Neural cell (in vitro differentiated cells): ENCODE results near the gene RASAL2. TPM values are rescaled to one million over a fixed set of nuclear protein-coding genes. Genes with fewer than 3 reads are reported as not detected.
"Not testable (repeated sequence)": the region's sequence is repeated elsewhere in the genome, so short reads cannot be mapped to it uniquely, and the experiment has no call there.

Source experiments
- H2AFZ ChIP-seq: fragments of 200-600, 300-800 bp; sonication (generic), shearing (Covaris generic); 2 replicates; pipeline ENCODE4 v1.6.0; 2014; ENCODE audit warnings: low read depth, mild to moderate bottlenecking, antibody characterized with exemption, low read length, moderate library complexity
- H3F3A ChIP-seq: fragments of 200-600 bp; shearing (Covaris generic); 2 replicates; pipeline ENCODE4 v1.6.1; 2016; ENCODE audit warnings: mild to moderate bottlenecking, moderate library complexity, mixed read lengths, antibody characterized with exemption, low read length; ENCODE audit not compliant: insufficient read depth, poor library complexity, severe bottlenecking
- H3K27ac ChIP-seq: fragments of 200-600, 300-800 bp; sonication (generic), shearing (Covaris generic); 2 replicates; pipeline ENCODE4 v1.5.1; 2014; ENCODE audit warnings: mild to moderate bottlenecking, low read length, moderate library complexity
- H3K27me3 ChIP-seq: fragments of 300-800, 200-600 bp; sonication (generic), shearing (Covaris generic); 2 replicates; pipeline ENCODE4 v1.6.0; 2014; ENCODE audit warnings: mild to moderate bottlenecking, low read depth, low read length, moderate library complexity; ENCODE audit not compliant: insufficient read depth
- H3K36me3 ChIP-seq: fragments of 300-800, 200-600 bp; sonication (generic), shearing (Covaris generic); 2 replicates; pipeline ENCODE4 v1.5.1; 2014; ENCODE audit warnings: mild to moderate bottlenecking, antibody characterized with exemption, low read length, moderate library complexity; ENCODE audit not compliant: insufficient read depth
- H3K4me2 ChIP-seq: fragments of 300-800, 200-600 bp; sonication (generic), shearing (Covaris generic); 2 replicates; pipeline ENCODE4 v1.6.0; 2014; ENCODE audit warnings: mild to moderate bottlenecking, low read length
- H3K4me3 ChIP-seq: fragments of 300-800, 200-600 bp; sonication (generic), shearing (Covaris generic); 2 replicates; pipeline ENCODE4 v1.5.1; 2014; ENCODE audit warnings: mild to moderate bottlenecking, low read length, moderate library complexity
- H3K79me2 ChIP-seq: fragments of 200-600 bp; shearing (Covaris generic); replicated peaks from 2 replicates; pipeline ENCODE4 v1.6.0; 2014; ENCODE audit warnings: mild to moderate bottlenecking, low read length, moderate library complexity; ENCODE audit not compliant: insufficient read depth
- H3K9ac ChIP-seq: fragments of 300-800, 200-600 bp; sonication (generic), shearing (Covaris generic); 2 replicates; pipeline ENCODE4 v1.6.1; 2016; ENCODE audit warnings: mild to moderate bottlenecking, low read length, mixed read lengths
- H3K9me2 ChIP-seq: fragments of 200-600 bp; shearing (Covaris generic); 2 replicates; pipeline ENCODE4 v1.6.1; 2016; ENCODE audit warnings: mild to moderate bottlenecking, low read length, mixed read lengths; ENCODE audit not compliant: insufficient read depth
- H3K9me3 ChIP-seq: fragments of 200-600, 300-800 bp; sonication (generic), shearing (Covaris generic); 2 replicates; pipeline ENCODE4 v1.6.1; 2016; ENCODE audit warnings: mild to moderate bottlenecking, mixed run types, low read length, moderate library complexity, mixed read lengths
- H4K20me1 ChIP-seq: fragments of 200-600 bp; shearing (Covaris generic); 2 replicates; pipeline ENCODE4 v1.6.1; 2016; ENCODE audit warnings: mild to moderate bottlenecking, mixed run types; ENCODE audit not compliant: insufficient read depth
- EP300 ChIP-seq: fragments of 450-650 bp; conservative IDR thresholded peaks from 2 replicates; pipeline ENCODE4 v1.6.1; 2014; ENCODE audit warnings: antibody characterized with exemption, mild to moderate bottlenecking, moderate library complexity; ENCODE audit not compliant: poor library complexity, severe bottlenecking
- EZH2 ChIP-seq: fragments of 200-600, 300-800 bp; shearing (Covaris generic), sonication (generic); IDR thresholded peaks from 2 replicates; pipeline ENCODE4 v1.6.1; 2014; ENCODE audit warnings: antibody characterized with exemption, low read length, borderline replicate concordance, mild to moderate bottlenecking; ENCODE audit not compliant: insufficient read depth, poor library complexity, severe bottlenecking
- MXI1 ChIP-seq: fragments of 450-650 bp; conservative IDR thresholded peaks from 2 replicates; pipeline ENCODE4 v1.6.1; 2014; ENCODE audit warnings: antibody characterized with exemption, mild to moderate bottlenecking; ENCODE audit not compliant: poor library complexity, severe bottlenecking
- POLR2AphosphoS5 ChIP-seq: IDR thresholded peaks from 2 replicates; pipeline ENCODE4 v1.6.1; 2012
- RAD21 ChIP-seq: fragments of 450-650 bp; conservative IDR thresholded peaks from 2 replicates; pipeline ENCODE4 v1.6.1; 2014; ENCODE audit warnings: antibody characterized with exemption, mild to moderate bottlenecking, moderate library complexity
- REST ChIP-seq: IDR thresholded peaks from 2 replicates; pipeline ENCODE4 v1.6.1; 2012; ENCODE audit warnings: borderline replicate concordance
- SMC3 ChIP-seq: fragments of 450-650 bp; conservative IDR thresholded peaks from 2 replicates; pipeline ENCODE4 v1.6.1; 2014; ENCODE audit warnings: antibody characterized with exemption, mild to moderate bottlenecking, moderate library complexity; ENCODE audit not compliant: poor library complexity
- TAF1 ChIP-seq: IDR thresholded peaks from 2 replicates; pipeline ENCODE4 v1.6.1; 2012; ENCODE audit warnings: low read depth
- polyA plus RNA-seq: library from polyadenylated mRNA; depleted of rRNA; stranded (reverse); fragments of >200 nt; gene quantifications from 2 replicates; pipeline ENCODE4 v1.2.3, GENCODE V29; 2014
- TF ChIP-seq, protein P1 (sequence below): fragments of 450-650 bp; IDR thresholded peaks from 2 replicates; pipeline ENCODE4 v1.5.1; 2014; ENCODE audit warnings: antibody characterized with exemption, mild to moderate bottlenecking, moderate library complexity; ENCODE audit not compliant: poor library complexity, severe bottlenecking

Gene RASAL2
- polyA plus RNA-seq, 1 donor from 2014 or later: 73.3 TPM

- Histone ChIP-seq H3K79me2 (no peaks in the 10 kb centered on the region), H2AFZ (no peak overlapping the region), H3K36me3 (no peaks in the 10 kb centered on the region), H3K27ac (no peak overlapping the region), H3K27me3 (no peaks in the 10 kb centered on the region), H3K9me3 (no peaks in the 10 kb centered on the region), H3K4me3 (no peak overlapping the region), H4K20me1 (no peaks in the 10 kb centered on the region), H3K4me2 (no peak overlapping the region), H3K9me2 (no peaks in the 10 kb centered on the region), H3K9ac (no peak overlapping the region), H3F3A (no peaks in the 10 kb centered on the region)
- TF ChIP-seq, protein P1, sequence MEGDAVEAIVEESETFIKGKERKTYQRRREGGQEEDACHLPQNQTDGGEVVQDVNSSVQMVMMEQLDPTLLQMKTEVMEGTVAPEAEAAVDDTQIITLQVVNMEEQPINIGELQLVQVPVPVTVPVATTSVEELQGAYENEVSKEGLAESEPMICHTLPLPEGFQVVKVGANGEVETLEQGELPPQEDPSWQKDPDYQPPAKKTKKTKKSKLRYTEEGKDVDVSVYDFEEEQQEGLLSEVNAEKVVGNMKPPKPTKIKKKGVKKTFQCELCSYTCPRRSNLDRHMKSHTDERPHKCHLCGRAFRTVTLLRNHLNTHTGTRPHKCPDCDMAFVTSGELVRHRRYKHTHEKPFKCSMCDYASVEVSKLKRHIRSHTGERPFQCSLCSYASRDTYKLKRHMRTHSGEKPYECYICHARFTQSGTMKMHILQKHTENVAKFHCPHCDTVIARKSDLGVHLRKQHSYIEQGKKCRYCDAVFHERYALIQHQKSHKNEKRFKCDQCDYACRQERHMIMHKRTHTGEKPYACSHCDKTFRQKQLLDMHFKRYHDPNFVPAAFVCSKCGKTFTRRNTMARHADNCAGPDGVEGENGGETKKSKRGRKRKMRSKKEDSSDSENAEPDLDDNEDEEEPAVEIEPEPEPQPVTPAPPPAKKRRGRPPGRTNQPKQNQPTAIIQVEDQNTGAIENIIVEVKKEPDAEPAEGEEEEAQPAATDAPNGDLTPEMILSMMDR: no peak
Observed at GRCh38 chr1:178243119-178243518, 149.2 kb downstream of the RASAL2 start.

- Histone ChIP-seq H2AFZ (no peak overlapping the region), H3K4me3 (no peak overlapping the region), H3K36me3 (no peaks in the 10 kb centered on the region), H3K9me3 (no peaks in the 10 kb centered on the region), H3K4me2 (no peak overlapping the region), H3K27ac (no peak overlapping the region), H3K9ac (no peak overlapping the region), H4K20me1 (no peaks in the 10 kb centered on the region), H3F3A (no peaks in the 10 kb centered on the region), H3K27me3 (no peaks in the 10 kb centered on the region), H3K9me2 (no peaks in the 10 kb centered on the region), H3K79me2 (no peaks in the 10 kb centered on the region)
- TF ChIP-seq, protein P1: no peak
- TF ChIP-seq TAF1 (no peak), SMC3 (no peak), REST (no peak), EZH2 (no peak), MXI1 (no peak), RAD21 (no peak), EP300 (no peak), POLR2AphosphoS5 (no peak)
Observed at GRCh38 chr1:178243890-178244289, 150.0 kb downstream of the RASAL2 start.

- not testable (repeated sequence) for H3K4me3 ChIP-seq, H3K79me2 ChIP-seq, H3K9me3 ChIP-seq, H3K36me3 ChIP-seq, H3K9ac ChIP-seq, H4K20me1 ChIP-seq, H3K9me2 ChIP-seq, H3F3A ChIP-seq, H3K27me3 ChIP-seq, H3K4me2 ChIP-seq, H2AFZ ChIP-seq, H3K27ac ChIP-seq
Observed at GRCh38 chr1:178248284-178248683, 154.4 kb downstream of the RASAL2 start.

GRCh38 chr1:178253581-178253980 is 159.7 kb downstream of the RASAL2 start:
- not testable (repeated sequence) for H4K20me1 ChIP-seq, H3K27ac ChIP-seq, H3K9me3 ChIP-seq, H3K79me2 ChIP-seq, H3K36me3 ChIP-seq, H3K27me3 ChIP-seq, H3K9me2 ChIP-seq, H3F3A ChIP-seq, H2AFZ ChIP-seq, H3K9ac ChIP-seq, H3K4me2 ChIP-seq, H3K4me3 ChIP-seq
